T-cell (primary cell): ENCODE data around the gene TNNT3. TPM values are rescaled to one million over a fixed set of nuclear protein-coding genes. Genes with fewer than 3 reads are reported as not detected.

Source experiments
- ATAC-seq, 4 experiments: fragments of 200-7000 bp in 3 of 4; fragments of 150-1000 bp in 1 of 4; cut with Tn5 transposase; replicated peaks in 1 of 4; 1 replicate in 3 of 4; 2 replicates in 1 of 4; pipeline ENCODE4 v1.10.0; 2021; ENCODE audit warnings: moderate library complexity in 3 of 4, mild to moderate bottlenecking in 2 of 4, moderate number of reproducible peaks in 1 of 4
- CTCF ChIA-PET, 2 donors: fragments of 300-600 bp; sonication (Branson Sonifier 250); formaldehyde crosslinking; loops; one replicate each; lab custom pipeline; 2022; ENCODE audit warnings: antibody characterized with exemption in 2 of 2; lab: Charles Lee
- POLR2A ChIA-PET, 2 donors: fragments of 300-600 bp; sonication (Branson Sonifier 250); formaldehyde crosslinking; loops; one replicate each; lab custom pipeline; 2022; ENCODE audit warnings: antibody characterized with exemption in 2 of 2; lab: Charles Lee
- DNase-seq, 35 experiments: peaks; one replicate each; pipeline versions ENCODE4 v3.0.0 to v3.0.0-alpha.2; 2013 to 2023
- H3K27ac ChIP-seq: one replicate; pipeline ENCODE4 v1.5.1; 2013; ENCODE audit warnings: low read length
- H3K27me3 ChIP-seq, 2 experiments: replicated peaks in 1 of 2; 1 replicate in 1 of 2; 2 replicates in 1 of 2; pipeline versions ENCODE4 v1.6.1 to v1.7.0; 2013; ENCODE audit warnings: low read length in 1 of 2, mixed read lengths in 1 of 2; ENCODE audit not compliant: control insufficient read depth in 2 of 2, insufficient read depth in 2 of 2; ENCODE audit errors: extremely low read depth in 1 of 2
- H3K36me3 ChIP-seq, 2 donors: 1 replicate in 1 of 2; 2 replicates in 1 of 2; pipeline versions ENCODE4 v1.6.1 to v1.7.0; 2013; ENCODE audit warnings: low read length in 1 of 2; ENCODE audit not compliant: control insufficient read depth in 2 of 2, insufficient read depth in 1 of 2; ENCODE audit errors: extremely low read depth in 1 of 2
- H3K4me1 ChIP-seq, 2 experiments: 1 replicate in 1 of 2; 2 replicates in 1 of 2; pipeline versions ENCODE4 v1.6.1 to v1.7.0; 2013; ENCODE audit warnings: low read length in 2 of 2, mixed read lengths in 1 of 2; ENCODE audit not compliant: insufficient read depth in 2 of 2, control insufficient read depth in 1 of 2; ENCODE audit errors: extremely low read depth in 1 of 2
- H3K4me3 ChIP-seq, 2 donors: 1 replicate in 1 of 2; 2 replicates in 1 of 2; pipeline versions ENCODE4 v1.5.1 to v1.7.0; 2013; ENCODE audit warnings: mild to moderate bottlenecking in 2 of 2, low read length in 1 of 2, moderate library complexity in 1 of 2; ENCODE audit not compliant: control insufficient read depth in 1 of 2; ENCODE audit errors: extremely low read depth in 1 of 2
- H3K9me3 ChIP-seq: 2 replicates; pipeline ENCODE4 v1.7.0; 2013
- H3K27ac Mint-ChIP-seq, 2 donors: one replicate each; pipeline ENCODE4 v1.8.0; 2020 to 2021; ENCODE audit warnings: mild to moderate bottlenecking in 2 of 2, mixed read lengths in 2 of 2
- H3K27me3 Mint-ChIP-seq, 2 donors: one replicate each; pipeline ENCODE4 v1.8.0; 2021 to 2022; ENCODE audit warnings: mixed read lengths in 2 of 2
- H3K36me3 Mint-ChIP-seq: one replicate; pipeline ENCODE4 v1.8.0; 2021; ENCODE audit warnings: mixed read lengths
- H3K4me1 Mint-ChIP-seq, 3 donors: one replicate each; pipeline ENCODE4 v1.8.0; 2020 to 2022; ENCODE audit warnings: mixed read lengths in 3 of 3, mild to moderate bottlenecking in 1 of 3
- H3K4me3 Mint-ChIP-seq, 3 donors: one replicate each; pipeline ENCODE4 v1.8.0; 2020 to 2022; ENCODE audit warnings: mild to moderate bottlenecking in 3 of 3, mixed read lengths in 3 of 3, moderate library complexity in 3 of 3
- H3K9me3 Mint-ChIP-seq, 3 donors: one replicate each; pipeline ENCODE4 v1.8.0; 2020 to 2022; ENCODE audit warnings: mixed read lengths in 3 of 3
- WGBS: methylation state at CpG from one replicate; pipeline ENCODE4 v1.1.5; 2013; ENCODE audit warnings: missing lambda C conversion rate; ENCODE audit not compliant: insufficient coverage; 5-methylcytosine and 5-hydroxymethylcytosine counted together
- total RNA-seq, 35 experiments: library from RNA in 6 of 35; stranded (reverse) in 6 of 35; fragments of 120-200 nt in 1 of 35; gene quantifications; one replicate each; pipeline versions ENCODE4 v1.2.1 to v1.2.4 and lab custom pipeline; 2013 to 2026

The TNNT3 gene
- total RNA-seq, 5 donors from 2014 or later (not counting 1 experiment from before 2014, with no cell fraction given), result 15.9 to 22.1 (median 18.2) TPM

DNA sequence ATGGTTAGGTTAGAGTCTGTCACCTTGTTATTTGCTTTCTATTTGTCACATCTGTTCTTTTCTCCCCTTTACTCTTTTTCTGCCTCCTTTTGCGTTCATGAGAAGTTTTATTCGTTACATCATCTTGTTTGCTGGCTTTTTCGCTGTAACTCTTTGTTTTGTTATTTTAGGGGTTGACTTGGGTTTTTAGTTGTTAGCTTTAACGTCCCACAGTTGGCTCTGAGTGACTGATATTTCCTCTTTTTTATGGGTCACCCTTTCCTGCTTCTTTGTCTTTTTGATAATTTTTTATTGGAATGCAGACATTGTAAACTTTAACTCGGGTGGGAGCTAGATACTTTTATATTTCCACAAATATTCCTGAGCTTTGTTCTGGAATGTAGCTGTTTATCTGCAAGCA is 13.3 kb upstream of the TNNT3 start:
- ATAC-seq (no peak), DNase-seq (no peak)
- peaks cover 0 to 17% of the 10 kb centered on the region in 2 donors for H3K27me3 Mint-ChIP-seq
- no peak overlapping the region for H3K4me3 Mint-ChIP-seq
- Histone ChIP-seq H3K27me3 (peaks cover 0 to 20% of the 10 kb centered on the region in 2 experiments), H3K27ac (no peak overlapping the region), H3K4me3 (no peak overlapping the region), H3K4me1 (no peaks in the 10 kb centered on the region), H3K36me3 (no peaks in the 10 kb centered on the region), H3K9me3 (no peaks in the 10 kb centered on the region)
- H3K9me3 Mint-ChIP-seq, result no peaks in the 10 kb centered on the region
- ChIA-PET POLR2A (interaction anchor here in 1 of 2 donors (0.6 kb wide), 1 partner anchor 15 kb away, joined by 3 read pairs; the partner anchor contains the start of gene PRR33), CTCF (no interaction called here)
- H3K27ac Mint-ChIP-seq, result no peak overlapping the region
- no peaks in the 10 kb centered on the region for H3K4me1 Mint-ChIP-seq
- no CpG with 5 or more reads among the region's 5 CpGs for WGBS
- H3K36me3 Mint-ChIP-seq, result no peaks in the 10 kb centered on the region

DNA sequence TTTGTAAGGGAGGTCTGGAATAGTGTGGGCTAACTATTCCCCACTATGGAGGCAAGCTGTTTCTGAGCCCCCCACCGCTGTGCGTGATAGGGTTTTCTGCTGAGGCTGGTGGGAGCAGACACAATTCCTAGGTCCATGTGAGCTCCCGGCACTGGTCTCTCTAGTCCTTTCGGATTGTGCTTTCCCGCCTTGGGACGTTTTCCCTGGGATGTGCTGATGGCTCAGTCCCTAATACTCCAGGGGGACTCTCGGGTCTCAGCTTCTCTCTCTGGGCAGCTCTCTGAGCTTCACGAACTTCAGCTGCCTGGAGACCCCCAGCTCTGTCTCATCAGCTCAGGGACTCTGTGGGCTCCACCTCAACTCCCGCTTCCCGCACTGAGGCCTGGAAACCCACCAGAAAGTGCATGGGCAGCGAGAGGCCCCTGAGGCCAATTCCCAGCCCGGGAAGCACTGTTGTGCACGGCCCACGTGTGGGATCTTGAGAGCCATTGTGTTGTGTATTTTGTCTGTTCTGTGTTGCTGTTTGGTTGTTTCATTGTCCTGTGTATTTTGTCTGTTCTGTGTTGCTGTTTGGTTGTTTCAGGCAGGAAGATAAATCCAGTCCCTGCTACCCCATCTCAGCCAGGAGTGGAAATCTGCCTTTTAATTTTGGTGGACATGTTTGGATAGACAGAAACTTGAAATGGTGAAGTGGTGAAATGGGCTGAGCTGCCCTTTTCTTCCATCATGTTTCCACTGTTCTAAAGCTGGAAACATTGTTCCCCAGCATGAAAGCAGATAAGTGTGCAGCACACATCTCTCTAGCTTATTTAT is 12.7 kb upstream of the TNNT3 start:
- CTCF ChIA-PET, result no interaction called here
- no peak overlapping the region for H3K27ac ChIP-seq
- POLR2A ChIA-PET, result interaction anchor here (0.6 kb wide), 2 partner anchors 15 to 175 kb away, joined by 3 to 5 read pairs; partner anchors contain the start of gene PRR33 (in 1 of the 2)

DNA sequence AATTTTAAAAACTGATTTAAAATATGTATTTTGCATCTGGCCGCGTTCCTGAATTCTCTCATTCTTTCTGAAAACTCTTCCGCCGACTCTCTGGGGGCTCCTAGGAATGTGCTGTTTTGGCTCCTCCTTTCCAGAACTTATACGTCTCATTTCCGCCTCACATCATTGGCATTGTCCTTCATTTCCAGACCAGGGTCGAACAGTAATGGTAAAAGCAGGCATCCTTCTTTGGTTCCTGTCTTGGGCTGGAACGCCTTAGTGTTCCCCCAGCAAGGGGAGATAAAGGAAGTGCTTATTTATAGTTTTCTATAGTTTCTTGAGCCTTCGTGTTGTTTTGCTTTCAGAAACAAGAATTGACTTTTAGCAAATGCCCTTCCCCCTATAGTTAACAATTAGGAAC is 10.9 kb upstream of the TNNT3 start:
- Mint-ChIP-seq H3K27me3 (peaks cover 0 to 17% of the 10 kb centered on the region in 2 donors), H3K27ac (no peak overlapping the region), H3K36me3 (no peaks in the 10 kb centered on the region), H3K4me1 (no peaks in the 10 kb centered on the region), H3K9me3 (no peaks in the 10 kb centered on the region), H3K4me3 (no peak overlapping the region)
- no peaks in the 10 kb centered on the region for H3K36me3 ChIP-seq
- H3K4me3 ChIP-seq, result no peak overlapping the region
- H3K27me3 ChIP-seq, result peaks cover 0 to 17% of the 10 kb centered on the region in 2 experiments
- no peaks in the 10 kb centered on the region for H3K9me3 ChIP-seq
- WGBS, result 100% methylated on average over 4 of the region's 9 CpGs
- POLR2A ChIA-PET, result interaction anchor here in 1 of 2 donors (0.7 kb wide), 1 partner anchor 15 kb away, joined by 6 read pairs; no protein-coding TSS in a partner anchor
- no peak for ATAC-seq
- no peak overlapping the region for H3K27ac ChIP-seq
- no peak for DNase-seq
- no peaks in the 10 kb centered on the region for H3K4me1 ChIP-seq
- CTCF ChIA-PET, result no interaction called here

More for the DNA sequence above, 12.7 kb upstream of the TNNT3 start:
- Mint-ChIP-seq H3K27me3 (peaks cover 0 to 17% of the 10 kb centered on the region in 2 donors), H3K4me3 (no peak overlapping the region), H3K9me3 (no peaks in the 10 kb centered on the region), H3K27ac (no peak overlapping the region), H3K36me3 (no peaks in the 10 kb centered on the region), H3K4me1 (no peaks in the 10 kb centered on the region)
- Histone ChIP-seq H3K36me3 (no peaks in the 10 kb centered on the region), H3K4me1 (no peaks in the 10 kb centered on the region), H3K27me3 (peaks cover 0 to 20% of the 10 kb centered on the region in 2 experiments), H3K9me3 (no peaks in the 10 kb centered on the region), H3K4me3 (no peak overlapping the region)
- ATAC-seq (no peak), DNase-seq (no peak)
- WGBS, result 85% methylated on average over 14 of the region's 14 CpGs

DNA sequence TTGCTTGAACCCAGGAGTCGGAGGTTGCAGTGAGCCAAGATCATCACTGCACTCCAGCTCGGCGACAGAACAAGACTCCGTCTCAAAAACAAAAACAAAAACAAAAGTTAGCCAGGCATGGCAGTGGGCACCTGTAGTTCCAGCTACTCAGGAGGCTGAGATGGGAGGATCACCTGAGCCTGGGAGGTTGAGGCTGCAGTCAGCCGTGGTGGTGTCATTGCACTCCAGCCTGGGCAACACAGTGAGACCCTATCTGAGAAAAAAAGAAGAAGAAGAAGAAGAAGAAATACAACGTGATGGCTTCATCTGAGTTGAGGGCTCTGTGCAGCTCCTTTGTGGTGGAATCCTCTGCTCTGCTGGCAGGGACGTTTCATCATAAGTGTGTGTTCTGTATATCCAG is 10.0 kb upstream of the TNNT3 start:
- Mint-ChIP-seq H3K36me3 (no peaks in the 10 kb centered on the region), H3K27me3 (peaks cover 6 to 23% of the 10 kb centered on the region in 2 donors), H3K9me3 (no peaks in the 10 kb centered on the region), H3K4me3 (no peak overlapping the region), H3K4me1 (peaks cover 0 to 7% (median 2%) of the 10 kb centered on the region in 3 donors), H3K27ac (no peak overlapping the region)
- ChIA-PET POLR2A (interaction anchor here in 1 of 2 donors (0.7 kb wide), 1 partner anchor 14 kb away, joined by 6 read pairs; no protein-coding TSS in a partner anchor), CTCF (no interaction called here)
- H3K9me3 ChIP-seq, result no peaks in the 10 kb centered on the region
- ATAC-seq (no peak), DNase-seq (no peak)
- H3K36me3 ChIP-seq, result no peaks in the 10 kb centered on the region
- H3K27me3 ChIP-seq, result peaks cover 0 to 13% of the 10 kb centered on the region in 2 experiments
- H3K4me3 ChIP-seq, result no peak overlapping the region
- H3K27ac ChIP-seq, result no peak overlapping the region
- H3K4me1 ChIP-seq, result no peaks in the 10 kb centered on the region
- 88% methylated on average over 6 of the region's 7 CpGs for WGBS

DNA sequence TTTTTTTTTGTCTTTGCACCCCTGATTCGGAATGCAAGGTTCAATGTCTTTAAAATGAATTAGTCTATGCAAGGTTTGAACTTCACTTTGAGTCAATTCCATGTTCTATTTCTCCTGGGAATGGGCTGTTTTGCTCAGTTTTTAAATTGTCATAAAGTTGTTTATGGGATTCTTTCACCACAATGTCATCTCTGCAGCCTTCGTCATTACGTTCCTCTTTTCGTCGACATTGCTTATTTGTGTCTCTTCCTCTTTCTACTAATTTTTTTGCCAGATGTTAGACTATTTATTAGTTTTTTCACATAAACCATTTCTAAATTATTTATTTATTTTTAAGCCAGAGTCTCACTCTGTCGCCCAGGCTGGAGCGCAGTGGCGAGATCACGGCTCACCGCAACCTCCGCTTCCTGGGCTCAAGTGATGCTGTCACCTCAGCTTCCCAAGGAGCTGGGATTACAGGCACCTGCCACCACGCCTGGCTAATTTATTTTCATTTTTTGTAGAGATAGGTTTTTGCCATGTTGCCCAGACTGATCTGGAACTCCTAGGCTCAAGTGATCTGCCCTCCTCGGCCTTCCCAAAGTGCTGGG is 7.1 kb upstream of the TNNT3 start:
- WGBS, result 88% methylated on average over 7 of the region's 13 CpGs
- no peak for ATAC-seq
- H3K4me3 ChIP-seq, result no peak overlapping the region
- Mint-ChIP-seq H3K4me3 (no peak overlapping the region), H3K9me3 (no peaks in the 10 kb centered on the region), H3K4me1 (peaks cover 12 to 24% (median 16%) of the 10 kb centered on the region in 3 donors), H3K27ac (no peak overlapping the region), H3K36me3 (no peaks in the 10 kb centered on the region), H3K27me3 (peaks cover 14 to 22% of the 10 kb centered on the region in 2 donors)
- DNase-seq, result no peak
- no peaks in the 10 kb centered on the region for H3K36me3 ChIP-seq
- ChIA-PET CTCF (interaction anchor here in 1 of 2 donors (0.6 kb wide), 2 partner anchors 74 to 237 kb away, joined by 3 to 6 read pairs; partner anchors contain the start of gene TNNI2), POLR2A (no interaction called here)
- H3K4me1 ChIP-seq, result peaks cover 0 to 14% of the 10 kb centered on the region in 2 experiments
- H3K27me3 ChIP-seq, result peaks cover 0 to 9% of the 10 kb centered on the region in 2 experiments
- H3K27ac ChIP-seq, result no peak overlapping the region
- H3K9me3 ChIP-seq, result no peaks in the 10 kb centered on the region

DNA sequence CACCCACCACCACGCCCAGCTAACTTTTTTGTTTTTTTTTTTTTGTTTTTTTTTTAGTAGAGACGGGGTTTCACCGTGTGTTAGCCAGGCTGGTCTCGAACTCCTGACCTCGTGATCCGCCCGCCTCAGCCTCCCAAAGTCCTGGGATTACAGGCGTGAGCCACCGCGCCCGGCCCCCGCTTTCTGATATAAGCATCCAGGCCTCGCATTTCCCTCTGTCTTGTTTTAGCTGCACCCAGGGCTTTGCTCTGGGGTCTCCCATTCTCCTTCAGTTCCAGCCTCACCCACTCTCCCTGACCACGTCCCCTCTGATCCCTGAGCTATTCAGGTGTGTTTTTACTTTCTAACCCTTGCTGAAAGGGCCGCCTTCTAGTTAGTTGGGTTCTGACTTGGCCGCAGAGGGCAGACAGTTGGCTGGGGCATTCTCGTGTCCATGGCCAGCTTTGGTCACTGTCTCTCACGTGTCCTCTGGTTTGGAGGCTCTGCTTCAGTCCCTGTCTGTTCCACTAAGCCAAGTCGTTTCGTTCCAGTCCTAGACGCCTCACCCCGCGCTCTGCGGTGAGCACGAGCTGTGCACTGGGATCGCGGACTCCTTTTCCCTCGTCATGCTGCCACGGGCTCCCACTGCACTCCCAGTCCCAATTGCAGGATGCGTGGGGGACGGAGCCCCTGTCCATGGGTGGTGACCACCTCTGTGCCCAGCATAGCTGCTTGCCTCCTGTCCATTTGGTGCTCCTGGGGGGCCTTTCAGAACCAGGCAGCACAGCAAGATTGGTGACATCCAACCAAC is 6.0 kb upstream of the TNNT3 start:
- Histone ChIP-seq H3K4me1 (peaks cover 0 to 25% of the 10 kb centered on the region in 2 experiments), H3K9me3 (no peaks in the 10 kb centered on the region), H3K36me3 (no peaks in the 10 kb centered on the region), H3K27ac (no peak overlapping the region), H3K27me3 (peaks cover 0 to 3% of the 10 kb centered on the region in 2 experiments), H3K4me3 (no peak overlapping the region)
- DNase-seq (no peak), ATAC-seq (no peak)
- Mint-ChIP-seq H3K4me3 (no peak overlapping the region), H3K4me1 (peaks cover 12 to 24% (median 16%) of the 10 kb centered on the region in 3 donors), H3K27me3 (peaks cover 14 to 22% of the 10 kb centered on the region in 2 donors), H3K27ac (no peak overlapping the region), H3K36me3 (no peaks in the 10 kb centered on the region), H3K9me3 (no peaks in the 10 kb centered on the region)
- ChIA-PET CTCF (interaction anchor here in 1 of 2 donors (0.6 kb wide), 1 partner anchor 75 kb away, joined by 3 read pairs; the partner anchor contains the start of gene TNNI2), POLR2A (no interaction called here)
- WGBS, result 94% methylated on average over 27 of the region's 31 CpGs
